PFSK-1 (cell line): ENCODE measurements around the gene RGS6.

Source experiments
- FOXP2 ChIP-seq: optimal IDR thresholded peaks from 2 replicates; pipeline ENCODE3; 2011; ENCODE audit warnings: borderline replicate concordance, control low read depth, inconsistent platforms; ENCODE audit not compliant: insufficient read depth; ENCODE audit errors: extremely low read length, extremely low read depth
- POLR2AphosphoS5 ChIP-seq: IDR thresholded peaks from 2 replicates; pipeline ENCODE4 v1.6.1; 2012; ENCODE audit warnings: low read depth, mild to moderate bottlenecking, control low read depth, low read length, moderate library complexity
- SIN3A ChIP-seq: IDR thresholded peaks from 2 replicates; pipeline ENCODE4 v1.6.1; 2012; ENCODE audit warnings: mild to moderate bottlenecking, low read length, moderate library complexity, borderline replicate concordance; ENCODE audit not compliant: insufficient read depth
- TAF1 ChIP-seq: IDR thresholded peaks from 2 replicates; pipeline ENCODE4 v1.6.1; 2012; ENCODE audit warnings: low read length, control low read depth, borderline replicate concordance; ENCODE audit not compliant: insufficient read depth
- TF ChIP-seq, protein P1 (sequence below), 2 experiments: IDR thresholded peaks; 2 replicates each; pipeline versions ENCODE4 v1.6.1 to v1.8.0; 2011 to 2012; ENCODE audit warnings: low read depth in 2 of 2, low read length in 2 of 2, control low read depth in 1 of 2, inconsistent platforms in 1 of 2, mild to moderate bottlenecking in 1 of 2, moderate library complexity in 1 of 2; ENCODE audit not compliant: insufficient read depth in 1 of 2

Gene RGS6

GRCh38 chr14:72573725-72574417 lies 641.6 kb downstream of the RGS6 start:
- TF ChIP-seq, protein P1, sequence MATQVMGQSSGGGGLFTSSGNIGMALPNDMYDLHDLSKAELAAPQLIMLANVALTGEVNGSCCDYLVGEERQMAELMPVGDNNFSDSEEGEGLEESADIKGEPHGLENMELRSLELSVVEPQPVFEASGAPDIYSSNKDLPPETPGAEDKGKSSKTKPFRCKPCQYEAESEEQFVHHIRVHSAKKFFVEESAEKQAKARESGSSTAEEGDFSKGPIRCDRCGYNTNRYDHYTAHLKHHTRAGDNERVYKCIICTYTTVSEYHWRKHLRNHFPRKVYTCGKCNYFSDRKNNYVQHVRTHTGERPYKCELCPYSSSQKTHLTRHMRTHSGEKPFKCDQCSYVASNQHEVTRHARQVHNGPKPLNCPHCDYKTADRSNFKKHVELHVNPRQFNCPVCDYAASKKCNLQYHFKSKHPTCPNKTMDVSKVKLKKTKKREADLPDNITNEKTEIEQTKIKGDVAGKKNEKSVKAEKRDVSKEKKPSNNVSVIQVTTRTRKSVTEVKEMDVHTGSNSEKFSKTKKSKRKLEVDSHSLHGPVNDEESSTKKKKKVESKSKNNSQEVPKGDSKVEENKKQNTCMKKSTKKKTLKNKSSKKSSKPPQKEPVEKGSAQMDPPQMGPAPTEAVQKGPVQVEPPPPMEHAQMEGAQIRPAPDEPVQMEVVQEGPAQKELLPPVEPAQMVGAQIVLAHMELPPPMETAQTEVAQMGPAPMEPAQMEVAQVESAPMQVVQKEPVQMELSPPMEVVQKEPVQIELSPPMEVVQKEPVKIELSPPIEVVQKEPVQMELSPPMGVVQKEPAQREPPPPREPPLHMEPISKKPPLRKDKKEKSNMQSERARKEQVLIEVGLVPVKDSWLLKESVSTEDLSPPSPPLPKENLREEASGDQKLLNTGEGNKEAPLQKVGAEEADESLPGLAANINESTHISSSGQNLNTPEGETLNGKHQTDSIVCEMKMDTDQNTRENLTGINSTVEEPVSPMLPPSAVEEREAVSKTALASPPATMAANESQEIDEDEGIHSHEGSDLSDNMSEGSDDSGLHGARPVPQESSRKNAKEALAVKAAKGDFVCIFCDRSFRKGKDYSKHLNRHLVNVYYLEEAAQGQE (IDR thresholded peaks at IDR 0.05; ENCODE audit: insufficient read depth in 1 of 2, low read depth in 2 of 2, low read length in 2 of 2): no peak
- no peak for TF ChIP-seq POLR2AphosphoS5
- no peak for TF ChIP-seq FOXP2
- no peak for TF ChIP-seq TAF1
- TF ChIP-seq SIN3A: no peak

DNA sequence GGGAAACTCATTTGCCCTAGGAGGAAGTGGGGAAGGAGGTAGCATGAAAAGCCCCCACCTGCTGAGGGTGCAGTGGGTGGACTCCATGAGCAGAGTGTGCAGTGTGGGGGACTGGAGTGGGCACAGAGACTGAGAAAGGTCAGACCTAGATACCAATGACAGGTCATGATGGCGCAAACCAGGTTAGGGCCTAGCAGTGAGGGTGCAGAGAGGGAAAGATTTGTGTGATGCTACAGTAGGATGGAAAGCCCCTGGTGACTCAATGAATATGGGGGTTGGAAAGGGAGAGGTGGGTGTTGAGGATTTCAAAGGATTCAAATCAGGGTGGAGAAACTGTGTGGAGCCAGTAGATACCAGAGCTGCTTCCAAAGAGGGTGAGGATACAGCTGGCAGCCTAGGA lies 642.5 kb downstream of the RGS6 start:
- no peak for TF ChIP-seq FOXP2
- TF ChIP-seq SIN3A: no peak
- TF ChIP-seq, protein P1 (IDR thresholded peaks at IDR 0.05; ENCODE audit: insufficient read depth in 1 of 2, low read depth in 2 of 2, low read length in 2 of 2): no peak
- no peak for TF ChIP-seq POLR2AphosphoS5
- TF ChIP-seq TAF1: no peak

GRCh38 chr14:72576258-72576657 lies 644.0 kb downstream of the RGS6 start:
- no peak for TF ChIP-seq POLR2AphosphoS5
- no peak for TF ChIP-seq FOXP2
- TF ChIP-seq SIN3A: no peak
- TF ChIP-seq, protein P1 (IDR thresholded peaks at IDR 0.05; ENCODE audit: insufficient read depth in 1 of 2, low read depth in 2 of 2, low read length in 2 of 2): no peak

- TF ChIP-seq FOXP2 (no peak), SIN3A (no peak), TAF1 (no peak), POLR2AphosphoS5 (no peak)
- TF ChIP-seq, protein P1 (IDR thresholded peaks at IDR 0.05; ENCODE audit: insufficient read depth in 1 of 2, low read depth in 2 of 2, low read length in 2 of 2): no peak
These were observed 645.3 kb downstream of the RGS6 start for GRCh38 chr14:72577521-72577920.
